Measurements from ENCODE around the gene EME2.
A peak's percentile ranks its signal among the peaks of the same experiment; 100 is the strongest.

The EME2 gene

DNA sequence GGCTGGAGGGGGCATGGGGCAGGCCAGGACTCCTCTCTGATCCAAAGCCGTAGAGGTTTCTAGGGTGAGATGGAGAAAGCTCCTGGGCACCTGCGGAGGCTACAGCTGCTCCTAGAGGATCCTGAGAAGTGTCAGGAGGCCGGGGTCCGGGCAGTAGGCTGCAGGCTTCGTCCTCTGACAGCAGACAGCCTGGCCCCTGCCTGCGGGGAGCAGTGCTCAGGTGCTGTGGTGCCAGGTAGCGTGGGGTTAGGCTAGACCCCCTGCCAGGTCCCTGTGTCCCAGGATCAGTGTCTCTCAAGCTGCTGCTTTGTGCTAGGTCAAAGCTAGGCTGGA, 1.8 kb downstream of the EME2 start:
- peak overlapping the region; percentile 88 for H3K27ac ChIP-seq
- TF ChIP-seq CTCF (conservative IDR thresholded peaks at IDR 0.05), result no peak

DNA sequence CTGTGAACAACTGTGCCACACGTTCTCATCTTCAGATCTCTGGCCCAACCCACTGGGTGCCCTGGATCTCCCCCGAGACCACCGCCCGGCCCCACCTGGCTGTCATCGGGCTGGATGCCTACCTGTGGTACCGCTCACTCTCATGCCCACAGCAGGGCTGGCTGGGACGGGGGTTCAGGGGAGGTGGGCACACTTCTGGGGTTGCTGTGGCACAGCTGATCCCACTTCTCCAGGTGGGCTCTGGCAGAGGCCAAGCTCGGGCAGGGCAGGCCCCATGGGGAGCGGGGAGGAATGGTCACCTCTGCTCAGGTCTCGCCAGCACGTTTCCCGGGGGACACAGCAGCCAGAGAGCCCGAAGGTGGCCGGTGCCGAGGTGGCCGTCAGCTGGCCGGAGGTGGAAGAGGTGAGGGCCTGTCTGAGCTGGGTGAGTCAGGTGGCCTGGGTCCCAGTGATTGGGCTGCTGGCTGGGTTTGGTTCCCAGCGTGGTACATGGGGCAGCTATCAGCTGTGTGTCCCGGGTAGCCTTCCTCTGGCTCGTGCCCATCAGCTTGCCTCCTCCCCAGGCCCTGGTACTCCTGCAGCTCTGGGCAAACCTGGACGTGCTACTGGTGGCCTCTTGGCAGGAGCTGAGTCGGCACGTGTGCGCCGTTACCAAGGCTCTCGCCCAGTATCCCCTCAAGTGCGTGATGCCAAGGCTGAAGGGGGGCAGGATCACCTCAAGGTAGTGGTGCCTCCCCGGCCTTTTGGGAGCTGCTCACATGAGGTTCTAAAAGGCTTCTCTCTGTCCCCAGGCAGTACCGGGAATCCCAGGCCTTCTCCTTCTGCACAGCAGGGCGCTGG, 2.6 kb downstream of the EME2 start:
- peak overlapping the region; percentile 88; the same call in 1 of the 2 replicates for H3K27ac ChIP-seq
- TF ChIP-seq CTCF (conservative IDR thresholded peaks at IDR 0.05), result no peak

DNA sequence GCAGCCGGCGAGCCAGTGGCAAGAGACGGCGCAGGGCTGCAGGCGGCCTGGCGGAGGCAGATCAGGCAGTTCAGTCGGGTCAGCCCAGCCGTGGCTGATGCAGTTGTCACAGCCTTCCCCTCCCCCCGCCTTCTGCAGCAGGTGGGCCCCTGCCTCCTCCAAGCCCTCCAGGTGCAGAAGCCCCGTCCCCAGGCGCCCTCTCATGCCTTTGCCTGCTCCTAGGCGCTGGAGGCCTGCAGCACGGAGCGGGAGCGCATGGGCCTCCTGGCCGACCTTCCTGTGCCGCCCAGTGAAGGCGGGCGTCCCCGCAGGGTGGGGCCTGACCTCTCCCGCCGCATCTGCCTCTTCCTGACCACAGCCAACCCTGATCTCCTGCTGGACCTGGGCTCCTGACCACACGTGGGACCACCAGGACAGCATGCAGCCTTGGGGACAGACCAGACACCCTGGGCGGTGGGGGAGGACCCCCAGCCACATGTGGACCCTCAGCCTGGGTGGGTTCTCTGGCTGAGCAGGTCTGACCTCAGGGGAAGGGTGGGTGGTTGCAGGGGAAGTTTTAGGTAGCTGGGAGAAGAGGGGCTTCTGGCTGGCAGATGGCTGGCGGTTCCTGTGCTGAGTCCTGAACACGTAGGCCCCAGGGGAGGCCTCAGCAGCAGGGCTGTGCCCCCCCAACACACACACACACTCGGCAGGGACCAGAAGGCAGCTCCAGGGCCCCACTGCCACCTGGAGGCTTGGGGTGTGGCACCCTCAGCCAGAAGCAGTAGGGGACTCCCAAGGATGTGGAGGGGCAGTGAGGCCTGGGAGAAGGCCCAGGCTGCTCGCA, 3.4 kb downstream of the EME2 start:
- no peak overlapping the region for H3K27ac ChIP-seq
- no peak for TF ChIP-seq CTCF (conservative IDR thresholded peaks at IDR 0.05)

- no peak overlapping the region for H3K27ac ChIP-seq
- TF ChIP-seq CTCF (conservative IDR thresholded peaks at IDR 0.05), result no peak
Observed at GRCh38 chr16:1776672-1776955, 4.0 kb downstream of the EME2 start.

DNA sequence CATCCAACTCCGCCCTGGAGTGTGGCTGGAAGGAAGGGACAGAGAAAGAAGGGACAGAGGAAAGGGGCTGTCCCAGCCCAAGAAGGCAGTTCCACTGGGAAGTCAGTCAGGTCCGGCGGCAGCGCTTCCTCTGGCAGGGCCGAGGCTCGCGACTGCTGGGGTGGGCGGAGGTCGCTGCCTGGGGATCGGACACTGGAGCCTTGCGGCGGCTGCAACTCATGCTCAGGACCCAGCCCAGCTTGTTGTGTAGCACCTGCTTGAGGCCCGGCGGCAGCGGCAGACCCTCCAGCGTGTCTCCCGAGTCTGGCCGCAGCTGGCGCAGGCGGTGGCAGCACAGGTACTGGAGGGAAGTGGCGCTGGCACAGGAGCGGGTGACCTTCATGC, 4.4 kb downstream of the EME2 start:
- no peak overlapping the region for H3K27ac ChIP-seq
- TF ChIP-seq CTCF (conservative IDR thresholded peaks at IDR 0.05), result no peak

GRCh38 chr16:1777375-1778199, 5.0 kb downstream of the EME2 start:
- H3K27ac ChIP-seq, result no peak overlapping the region
- TF ChIP-seq CTCF (conservative IDR thresholded peaks at IDR 0.05), result no peak
